Measurements from ENCODE around the gene PRKN.

PRKN gene

GRCh38 chr6:162156146-162156545 is 571.4 kb downstream of the PRKN start:
- no peak for DNase-seq (ENCODE audit: low spot score)
- in situ Hi-C loops (cut with MboI; ENCODE audit: low pct_unique_long_range_greater_than_20kb, low sequenced_read_pairs, unreplicated experiment), result no loop called here
- TF ChIP-seq CTCF (IDR thresholded peaks at IDR 0.05; ENCODE audit: extremely low read depth, insufficient read depth, missing control alignments), result no peak

DNA sequence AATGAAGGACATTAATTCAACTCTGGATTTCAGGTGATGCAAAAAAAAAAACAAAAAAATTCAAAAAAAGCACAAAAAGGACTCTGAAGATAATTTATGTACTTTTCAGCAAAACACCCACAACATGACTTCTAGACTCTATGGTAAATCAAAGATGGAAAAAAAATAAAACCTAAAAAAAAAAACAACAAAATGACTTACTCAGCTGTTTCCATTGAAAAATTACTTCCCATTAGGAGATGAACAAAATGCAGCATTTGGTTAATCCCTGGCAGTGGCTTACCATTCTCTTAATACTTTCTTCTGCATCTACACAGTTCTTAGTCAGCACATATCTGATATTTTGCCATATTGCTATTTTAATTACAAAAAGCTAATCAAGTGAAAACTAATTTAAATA is 572.6 kb downstream of the PRKN start:
- DNase-seq (ENCODE audit: low spot score), result no peak
- TF ChIP-seq CTCF (IDR thresholded peaks at IDR 0.05; ENCODE audit: extremely low read depth, insufficient read depth, missing control alignments), result no peak
- in situ Hi-C loops (cut with MboI; ENCODE audit: low pct_unique_long_range_greater_than_20kb, low sequenced_read_pairs, unreplicated experiment), result no loop called here

DNA sequence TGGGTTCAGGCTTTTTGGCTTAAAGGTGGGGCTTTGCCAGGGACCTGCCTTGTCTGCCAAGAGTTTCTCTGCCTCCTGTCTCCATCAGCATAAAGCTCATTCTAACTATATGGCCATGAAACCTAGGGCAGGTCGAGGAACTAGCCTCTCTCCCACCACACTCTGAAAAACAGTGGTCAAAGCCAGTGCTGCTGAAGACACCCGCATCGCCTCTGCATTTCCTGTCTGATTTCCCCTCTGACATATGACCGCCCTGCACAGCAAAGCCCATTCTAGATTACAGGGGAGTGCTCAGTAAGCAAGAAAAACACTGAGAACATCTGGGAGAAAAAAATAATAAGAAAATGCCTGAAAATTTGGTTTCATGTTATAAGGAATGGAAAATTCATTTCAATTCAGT is 573.6 kb downstream of the PRKN start:
- DNase-seq (ENCODE audit: low spot score), result no peak
- in situ Hi-C loops (cut with MboI; ENCODE audit: low pct_unique_long_range_greater_than_20kb, low sequenced_read_pairs, unreplicated experiment), result no loop called here

DNA sequence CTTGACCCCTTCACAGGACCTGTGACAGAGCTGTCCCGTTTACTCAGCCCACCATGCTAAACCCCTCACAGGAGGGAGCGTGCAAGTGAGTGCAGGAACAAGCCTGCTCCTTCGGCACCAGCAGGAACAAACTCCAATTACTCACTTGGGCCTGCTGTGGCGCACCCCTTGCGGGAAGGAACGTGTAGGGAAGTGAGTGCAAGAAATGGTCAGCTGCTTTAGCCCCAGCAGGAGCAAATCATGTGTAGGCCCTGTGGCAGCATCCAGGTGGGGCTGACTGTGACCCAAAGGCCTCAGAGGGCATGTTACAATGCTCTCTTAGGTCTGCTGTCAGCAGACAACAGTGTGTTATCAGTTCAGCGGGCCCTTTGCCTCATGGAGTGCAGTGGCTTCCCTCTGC is 574.4 kb downstream of the PRKN start:
- TF ChIP-seq CTCF (IDR thresholded peaks at IDR 0.05; ENCODE audit: extremely low read depth, insufficient read depth, missing control alignments), result no peak
- in situ Hi-C loops (cut with MboI; ENCODE audit: low pct_unique_long_range_greater_than_20kb, low sequenced_read_pairs, unreplicated experiment), result no loop called here
- DNase-seq (ENCODE audit: low spot score), result no peak

More for the DNA sequence above, 573.6 kb downstream of the PRKN start:
- no peak for TF ChIP-seq CTCF (IDR thresholded peaks at IDR 0.05; ENCODE audit: extremely low read depth, insufficient read depth, missing control alignments)

GRCh38 chr6:162151021-162151665 is 576.4 kb downstream of the PRKN start:
- no peak for DNase-seq (ENCODE audit: low spot score)
- in situ Hi-C loops (cut with MboI; ENCODE audit: low pct_unique_long_range_greater_than_20kb, low sequenced_read_pairs, unreplicated experiment), result no loop called here
- no peak for TF ChIP-seq CTCF (IDR thresholded peaks at IDR 0.05; ENCODE audit: extremely low read depth, insufficient read depth, missing control alignments)

DNA sequence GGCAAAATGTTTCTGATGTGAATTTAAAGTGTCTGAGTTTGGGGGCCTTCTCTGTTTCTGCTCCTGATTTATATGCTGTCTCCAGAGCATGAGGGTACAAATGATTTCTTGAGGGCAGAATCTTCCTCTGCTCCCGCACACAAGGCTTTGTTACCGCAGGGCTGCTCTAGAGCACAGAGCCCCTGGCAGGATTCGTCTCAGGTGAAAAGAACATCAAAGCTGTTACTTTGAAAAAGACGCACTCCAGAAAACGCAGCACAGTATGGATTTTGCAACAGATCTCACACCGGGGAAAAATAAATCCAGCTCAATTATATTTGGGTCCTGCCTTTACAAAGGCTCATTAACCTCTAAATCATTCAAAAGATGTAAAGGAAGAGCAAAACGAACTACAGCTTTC is 577.3 kb downstream of the PRKN start:
- in situ Hi-C loops (cut with MboI; ENCODE audit: low pct_unique_long_range_greater_than_20kb, low sequenced_read_pairs, unreplicated experiment), result no loop called here
- no peak for TF ChIP-seq CTCF (IDR thresholded peaks at IDR 0.05; ENCODE audit: extremely low read depth, insufficient read depth, missing control alignments)
- DNase-seq (ENCODE audit: low spot score), result no peak
